Mucosa of stomach (tissue), 1 donor: ENCODE results near the gene ABCA2.

Experiments used
- H3K27me3 ChIP-seq: one replicate; pipeline ENCODE4 v1.7.0; 2013; ENCODE audit warnings: mild to moderate bottlenecking, low read length; ENCODE audit not compliant: control insufficient read depth, insufficient read depth
- H3K36me3 ChIP-seq: one replicate; pipeline ENCODE4 v1.7.0; 2013; ENCODE audit warnings: low read length; ENCODE audit not compliant: control insufficient read depth, insufficient read depth
- H3K4me1 ChIP-seq: one replicate; pipeline ENCODE4 v1.7.0; 2013; ENCODE audit warnings: mild to moderate bottlenecking, low read length; ENCODE audit not compliant: control insufficient read depth, insufficient read depth
- H3K4me3 ChIP-seq: one replicate; pipeline ENCODE4 v1.7.0; 2013; ENCODE audit warnings: low read length
- H3K9ac ChIP-seq: one replicate; pipeline ENCODE4 v1.7.0; 2013; ENCODE audit warnings: mild to moderate bottlenecking, low read length, moderate library complexity
- H3K9me3 ChIP-seq: one replicate; pipeline ENCODE4 v1.7.0; 2013; ENCODE audit warnings: mild to moderate bottlenecking, low read length, moderate library complexity; ENCODE audit not compliant: control insufficient read depth
- donor health status: Pancreatic carcinoma.

Gene ABCA2

DNA sequence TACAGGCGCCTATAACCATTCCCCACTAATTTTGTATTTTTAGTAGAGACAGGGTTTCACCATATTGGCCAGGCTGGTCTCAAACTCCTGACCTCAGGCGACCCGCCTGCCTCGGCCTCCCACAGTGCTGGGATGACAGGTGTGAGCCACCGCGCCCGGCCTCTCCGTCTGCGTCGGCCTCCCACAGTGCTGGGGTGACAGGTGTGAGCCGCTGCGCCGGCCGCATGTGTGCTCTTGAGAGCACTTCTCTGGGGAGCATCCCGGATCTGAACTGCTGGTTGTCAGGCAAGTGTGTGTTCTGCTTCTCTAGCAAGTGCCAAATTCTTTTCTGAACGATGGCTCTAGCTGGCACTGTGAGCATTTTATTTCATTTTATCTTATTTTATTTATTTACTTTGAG is 29.5 kb upstream of the ABCA2 start:
- Histone ChIP-seq H3K4me3 (no peak overlapping the region), H3K27me3 (peaks cover 12% of the 10 kb centered on the region), H3K9me3 (no peaks in the 10 kb centered on the region), H3K4me1 (peaks cover 44% of the 10 kb centered on the region), H3K9ac (no peak overlapping the region), H3K36me3 (no peaks in the 10 kb centered on the region)

GRCh38 chr9:137056739-137057415 is 28.8 kb upstream of the ABCA2 start:
- Histone ChIP-seq H3K9me3 (no peaks in the 10 kb centered on the region), H3K9ac (no peak overlapping the region), H3K4me1 (peaks cover 44% of the 10 kb centered on the region), H3K4me3 (no peak overlapping the region), H3K36me3 (no peaks in the 10 kb centered on the region), H3K27me3 (peaks cover 17% of the 10 kb centered on the region)

DNA sequence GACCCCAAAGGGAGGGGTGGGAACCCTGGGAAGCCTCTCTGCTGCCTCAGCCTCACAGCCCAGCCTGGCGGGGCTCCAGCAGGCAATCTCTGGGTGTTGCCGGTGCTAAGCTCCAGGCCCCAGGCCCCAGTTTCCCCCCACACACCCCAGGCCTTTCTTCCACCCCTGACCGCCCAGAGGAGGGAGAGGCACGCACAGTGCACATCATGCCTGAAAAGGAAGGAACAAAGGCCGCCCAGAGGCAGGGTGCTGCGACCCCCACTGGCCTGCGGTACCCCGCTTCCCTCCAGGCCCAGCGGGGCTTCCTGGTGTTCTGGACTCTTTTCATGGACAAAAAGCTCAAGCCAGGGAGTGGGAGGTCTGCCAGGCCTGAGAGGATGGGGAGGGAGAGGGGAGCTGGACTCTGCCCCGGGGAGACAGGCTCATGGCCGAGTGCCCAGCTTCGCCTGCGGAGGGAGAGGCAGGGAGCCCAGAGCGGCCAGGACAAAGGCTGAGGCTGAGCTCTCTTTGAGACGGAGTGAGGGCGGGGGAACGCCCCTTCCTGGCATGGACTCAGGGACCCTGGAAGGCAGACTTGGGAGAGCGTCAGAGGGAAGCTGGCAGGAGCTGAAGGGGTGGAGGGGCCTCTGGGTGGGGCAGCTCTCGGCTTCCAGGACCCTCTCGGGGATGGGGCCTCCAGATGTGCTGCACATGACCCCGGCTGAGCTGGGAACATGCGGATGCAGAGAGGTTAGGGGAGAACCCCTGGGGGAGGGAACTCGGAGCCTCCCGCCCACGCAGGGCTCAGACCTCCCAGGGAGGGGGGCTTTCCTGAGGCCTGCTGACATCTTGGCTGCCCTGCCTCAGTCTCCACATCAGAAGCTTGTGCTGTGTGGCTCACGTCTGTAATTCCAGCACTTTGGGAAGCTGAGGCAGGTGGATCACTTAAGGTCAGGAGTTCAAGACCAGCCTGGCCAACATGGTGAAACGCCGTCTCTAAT is 27.6 kb upstream of the ABCA2 start:
- Histone ChIP-seq H3K9ac (peak overlapping the region; percentile 73), H3K9me3 (no peaks in the 10 kb centered on the region), H3K27me3 (peaks cover 17% of the 10 kb centered on the region), H3K4me1 (peaks cover 44% of the 10 kb centered on the region), H3K36me3 (no peaks in the 10 kb centered on the region), H3K4me3 (no peak overlapping the region)

- Histone ChIP-seq H3K4me1 (peaks cover 44% of the 10 kb centered on the region), H3K9ac (peak overlapping the region; percentile 73), H3K9me3 (no peaks in the 10 kb centered on the region), H3K4me3 (no peak overlapping the region), H3K27me3 (peaks cover 18% of the 10 kb centered on the region), H3K36me3 (no peaks in the 10 kb centered on the region)
Observed at GRCh38 chr9:137054932-137055384, 26.9 kb upstream of the ABCA2 start.

DNA sequence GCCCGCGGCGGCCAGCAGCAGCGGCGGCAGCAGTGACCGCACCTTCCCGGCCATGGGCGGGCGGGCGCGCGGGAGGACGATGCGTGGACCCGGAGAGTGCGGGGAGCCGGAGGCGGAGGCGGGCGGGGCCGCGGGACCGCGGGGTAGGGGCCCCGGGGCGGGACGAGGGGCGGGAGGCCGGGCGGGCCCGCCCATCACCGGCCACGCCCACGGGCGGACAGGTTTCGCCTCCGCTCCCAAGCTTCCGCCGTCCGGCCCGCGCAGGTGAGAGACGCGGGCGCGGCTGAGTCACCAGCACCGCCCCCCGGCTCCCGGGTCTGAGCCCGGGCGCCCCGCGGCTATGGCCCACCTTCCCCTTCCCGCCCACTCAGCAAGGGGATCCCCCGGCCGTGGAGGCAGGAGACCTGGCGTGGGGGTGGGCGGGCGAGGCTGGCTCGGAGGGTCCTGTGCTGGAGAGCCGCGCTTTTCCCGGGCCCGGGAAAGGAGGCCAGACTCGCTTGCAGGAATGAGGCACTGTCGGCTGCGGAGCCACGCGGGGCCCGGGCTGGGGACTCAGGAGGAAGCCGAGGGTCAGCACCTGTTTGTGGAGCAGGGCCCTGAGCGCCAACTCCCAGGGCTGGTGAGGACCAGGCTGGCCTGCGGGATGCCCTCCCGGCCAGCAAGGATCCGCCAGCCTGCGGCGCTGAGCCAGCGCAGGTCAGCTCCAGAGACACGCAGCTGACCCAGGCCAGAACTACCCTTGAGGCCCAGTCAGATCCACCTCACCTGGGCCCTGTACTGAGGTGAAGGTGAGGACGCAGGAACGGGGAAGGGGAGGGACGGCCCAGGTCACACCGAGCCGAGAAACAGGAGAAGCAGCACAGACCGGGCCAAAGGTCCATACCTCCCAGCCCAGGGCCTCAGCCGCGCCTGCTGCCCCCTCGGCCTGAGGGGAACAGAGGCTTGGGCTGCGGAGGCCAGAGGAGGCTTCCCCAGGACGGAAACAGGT is 26.2 kb upstream of the ABCA2 start, which contains the start of gene ENTPD2:
Gene ENTPD2 (minus strand): TSS at position 118 of the 988 bp plus-strand sequence. CDS start 64 bp downstream, at position 54.
- Histone ChIP-seq H3K36me3 (no peaks in the 10 kb centered on the region), H3K4me1 (peaks cover 47% of the 10 kb centered on the region), H3K9ac (peak within 1 kb of the TSS; percentile 73), H3K9me3 (no peaks in the 10 kb centered on the region), H3K4me3 (no peak within 1 kb of the TSS), H3K27me3 (peaks cover 25% of the 10 kb centered on the region)

DNA sequence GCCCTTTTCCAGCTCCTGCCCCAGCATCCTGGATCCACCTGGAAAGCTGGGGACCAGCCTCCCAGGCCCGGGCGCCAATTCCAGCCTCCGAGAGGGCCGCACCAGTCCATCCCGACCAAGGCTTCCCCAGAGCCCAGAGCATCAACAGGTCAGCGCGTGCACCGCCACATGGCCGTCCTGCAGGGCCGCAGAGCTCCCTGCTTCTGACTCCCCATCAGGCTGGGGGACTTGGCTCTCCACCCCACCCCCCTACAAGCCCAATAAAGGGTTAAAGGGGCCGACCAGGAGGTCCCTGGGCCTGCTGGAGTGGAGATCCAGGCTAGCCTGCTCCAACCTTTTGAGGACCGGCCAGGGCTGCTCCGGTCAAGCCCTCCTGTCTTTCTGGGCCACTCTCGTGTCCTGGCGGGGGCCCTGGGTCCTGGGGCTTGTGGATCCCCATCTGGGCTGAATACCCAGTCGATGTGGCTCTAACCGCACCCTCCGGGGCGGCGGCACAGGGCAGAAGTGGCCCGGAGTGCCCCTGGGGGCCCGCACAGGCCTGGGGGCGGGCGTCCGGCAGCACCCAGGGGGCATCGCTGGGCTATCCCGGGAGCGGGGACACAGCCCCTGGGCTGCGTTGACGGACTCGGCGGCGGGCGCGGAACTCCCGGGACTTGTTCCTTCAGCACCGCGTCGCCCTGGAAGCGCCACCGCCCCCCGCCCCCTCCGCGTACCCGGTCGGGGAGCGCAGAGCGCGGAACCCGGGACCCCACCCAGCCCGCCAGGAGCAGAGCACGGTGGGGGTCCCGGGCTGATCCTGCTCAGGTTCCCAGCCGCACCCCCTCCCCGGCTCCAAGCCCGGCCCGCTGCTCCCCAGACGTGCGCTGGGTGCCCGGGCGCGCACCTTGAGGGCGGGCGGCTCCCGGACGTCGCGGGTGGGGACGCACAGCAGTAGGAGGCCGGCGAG is 25.2 kb upstream of the ABCA2 start:
- Histone ChIP-seq H3K27me3 (peaks cover 27% of the 10 kb centered on the region), H3K4me3 (no peak overlapping the region), H3K9me3 (no peaks in the 10 kb centered on the region), H3K4me1 (peaks cover 47% of the 10 kb centered on the region), H3K9ac (peak overlapping the region; percentile 55), H3K36me3 (no peaks in the 10 kb centered on the region)

- no peaks in the 10 kb centered on the region for H3K9me3 ChIP-seq
- H3K36me3 ChIP-seq, result no peaks in the 10 kb centered on the region
- H3K27me3 ChIP-seq, result peaks cover 32% of the 10 kb centered on the region
- H3K9ac ChIP-seq, result no peak overlapping the region
- H3K4me1 ChIP-seq, result peaks cover 41% of the 10 kb centered on the region
- no peak overlapping the region for H3K4me3 ChIP-seq
Observed at GRCh38 chr9:137052293-137052692, 24.3 kb upstream of the ABCA2 start.

DNA sequence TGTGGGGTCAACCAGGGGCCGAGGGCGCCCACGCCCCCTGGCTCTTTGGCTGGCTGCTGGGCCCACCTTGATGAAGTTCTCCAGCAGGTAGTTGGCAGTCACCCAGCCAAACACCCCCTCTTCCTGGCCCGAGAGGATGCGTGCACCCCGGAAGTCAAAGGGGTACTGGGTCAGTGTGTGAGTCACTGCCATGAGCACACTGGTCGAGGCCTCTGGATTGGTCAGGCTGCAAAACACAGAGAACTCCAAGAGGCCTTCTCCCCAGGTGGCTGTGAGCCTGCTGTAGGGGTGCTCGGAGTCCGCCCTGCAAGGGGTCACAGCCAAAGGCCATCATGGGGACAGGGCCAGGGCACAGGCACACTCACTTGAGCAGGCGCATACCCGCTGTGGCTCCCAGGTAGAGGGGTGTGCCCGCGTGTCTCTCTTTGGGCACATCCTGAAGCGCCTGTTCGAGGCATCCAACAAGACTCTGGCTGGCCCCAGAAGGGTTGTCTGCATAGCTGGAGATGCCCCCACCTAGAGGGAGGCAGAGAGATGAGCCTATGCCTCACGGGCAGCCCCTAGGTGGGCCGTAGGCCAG is 23.2 kb upstream of the ABCA2 start:
- peaks cover 37% of the 10 kb centered on the region for H3K4me1 ChIP-seq
- H3K9me3 ChIP-seq, result no peaks in the 10 kb centered on the region
- no peak overlapping the region for H3K4me3 ChIP-seq
- H3K36me3 ChIP-seq, result no peaks in the 10 kb centered on the region
- peaks cover 34% of the 10 kb centered on the region for H3K27me3 ChIP-seq
- no peak overlapping the region for H3K9ac ChIP-seq

- Histone ChIP-seq H3K4me3 (no peak overlapping the region), H3K27me3 (peaks cover 34% of the 10 kb centered on the region), H3K9me3 (no peaks in the 10 kb centered on the region), H3K9ac (no peak overlapping the region), H3K36me3 (no peaks in the 10 kb centered on the region), H3K4me1 (peaks cover 31% of the 10 kb centered on the region)
Observed at GRCh38 chr9:137050570-137050969, 22.5 kb upstream of the ABCA2 start.

- H3K36me3 ChIP-seq, result no peaks in the 10 kb centered on the region
- H3K9ac ChIP-seq, result no peak overlapping the region
- H3K27me3 ChIP-seq, result peaks cover 34% of the 10 kb centered on the region
- H3K4me3 ChIP-seq, result no peak overlapping the region
- peaks cover 29% of the 10 kb centered on the region for H3K4me1 ChIP-seq
- H3K9me3 ChIP-seq, result no peaks in the 10 kb centered on the region
Observed at GRCh38 chr9:137049544-137050449, 21.8 kb upstream of the ABCA2 start.
